H1 (cell line): ENCODE measurements around the gene TOMM34. TPM values are rescaled to one million over a fixed set of nuclear protein-coding genes. Genes with fewer than 3 reads are reported as not detected.

ENCODE experiments used
- BCL11A ChIP-seq, 2 experiments: IDR thresholded peaks; one replicate each; pipeline ENCODE4 v1.6.1; 2011; ENCODE audit warnings: low read depth in 2 of 2, low read length in 2 of 2, mild to moderate bottlenecking in 2 of 2
- GABPA ChIP-seq: IDR thresholded peaks from 2 replicates; pipeline ENCODE4 v1.6.1; 2011; ENCODE audit warnings: mild to moderate bottlenecking, low read length, moderate library complexity, borderline replicate concordance; ENCODE audit not compliant: insufficient read depth
- MAFK ChIP-seq: IDR thresholded peaks from 2 replicates; pipeline ENCODE4 v1.6.1; 2012; ENCODE audit warnings: low read depth, mild to moderate bottlenecking, improper control_type of control experiment, low read length
- NANOG ChIP-seq: IDR thresholded peaks from 2 replicates; pipeline ENCODE4 v1.6.1; 2011; ENCODE audit warnings: low read length, low read depth, mild to moderate bottlenecking, inconsistent platforms; ENCODE audit not compliant: insufficient read depth, poor library complexity, severe bottlenecking
- SP2 ChIP-seq: IDR thresholded peaks from 2 replicates; pipeline ENCODE4 v1.6.1; 2012; ENCODE audit warnings: mild to moderate bottlenecking, low read length, inconsistent platforms
- TAF1 ChIP-seq: IDR thresholded peaks from 2 replicates; pipeline ENCODE4 v1.6.1; 2011; ENCODE audit warnings: mild to moderate bottlenecking, low read depth, low read length
- TCF12 ChIP-seq: IDR thresholded peaks from 2 replicates; pipeline ENCODE4 v1.6.1; 2011; ENCODE audit warnings: low read depth, mild to moderate bottlenecking, low read length
- polyA plus RNA-seq, 7 experiments: library from polyadenylated mRNA; depleted of rRNA in 3 of 7; stranded (reverse) in 5 of 7; unstranded in 2 of 7; fragments of >200 nt in 5 of 7; fragments of 200-250 nt in 2 of 7; gene quantifications; 1 replicate in 5 of 7; 2 replicates in 1 of 7; 4 replicates in 1 of 7; pipeline versions ENCODE4 v1.2.1 to v1.2.3, GENCODE V29; 2011 to 2013; ENCODE audit warnings: missing spikeins in 2 of 7, mixed read lengths in 2 of 7
- total RNA-seq: library from RNA; stranded (reverse); fragmentation: NEBNext Ultra II Directional; extraction: Animal tissue kit (Norgen Biotek cat#: 25700); gene quantifications from 2 replicates; pipeline ENCODE4 v1.2.1, GENCODE V29; 2021
- TF ChIP-seq, protein P1 (sequence below): fragments of 300-600 bp; sonication (generic); IDR thresholded peaks from 2 replicates; pipeline ENCODE4 v1.7.1; 2012; ENCODE audit warnings: low read length, moderate library complexity, mild to moderate bottlenecking, inconsistent platforms; ENCODE audit not compliant: insufficient replicate concordance

Gene TOMM34
- total and polyA plus RNA-seq, 2 of the 8 experiments (the other 6 are each of a cell fraction or from before 2014, with no cell fraction given): 32.1 to 35.1 TPM

- TF ChIP-seq, protein P1, sequence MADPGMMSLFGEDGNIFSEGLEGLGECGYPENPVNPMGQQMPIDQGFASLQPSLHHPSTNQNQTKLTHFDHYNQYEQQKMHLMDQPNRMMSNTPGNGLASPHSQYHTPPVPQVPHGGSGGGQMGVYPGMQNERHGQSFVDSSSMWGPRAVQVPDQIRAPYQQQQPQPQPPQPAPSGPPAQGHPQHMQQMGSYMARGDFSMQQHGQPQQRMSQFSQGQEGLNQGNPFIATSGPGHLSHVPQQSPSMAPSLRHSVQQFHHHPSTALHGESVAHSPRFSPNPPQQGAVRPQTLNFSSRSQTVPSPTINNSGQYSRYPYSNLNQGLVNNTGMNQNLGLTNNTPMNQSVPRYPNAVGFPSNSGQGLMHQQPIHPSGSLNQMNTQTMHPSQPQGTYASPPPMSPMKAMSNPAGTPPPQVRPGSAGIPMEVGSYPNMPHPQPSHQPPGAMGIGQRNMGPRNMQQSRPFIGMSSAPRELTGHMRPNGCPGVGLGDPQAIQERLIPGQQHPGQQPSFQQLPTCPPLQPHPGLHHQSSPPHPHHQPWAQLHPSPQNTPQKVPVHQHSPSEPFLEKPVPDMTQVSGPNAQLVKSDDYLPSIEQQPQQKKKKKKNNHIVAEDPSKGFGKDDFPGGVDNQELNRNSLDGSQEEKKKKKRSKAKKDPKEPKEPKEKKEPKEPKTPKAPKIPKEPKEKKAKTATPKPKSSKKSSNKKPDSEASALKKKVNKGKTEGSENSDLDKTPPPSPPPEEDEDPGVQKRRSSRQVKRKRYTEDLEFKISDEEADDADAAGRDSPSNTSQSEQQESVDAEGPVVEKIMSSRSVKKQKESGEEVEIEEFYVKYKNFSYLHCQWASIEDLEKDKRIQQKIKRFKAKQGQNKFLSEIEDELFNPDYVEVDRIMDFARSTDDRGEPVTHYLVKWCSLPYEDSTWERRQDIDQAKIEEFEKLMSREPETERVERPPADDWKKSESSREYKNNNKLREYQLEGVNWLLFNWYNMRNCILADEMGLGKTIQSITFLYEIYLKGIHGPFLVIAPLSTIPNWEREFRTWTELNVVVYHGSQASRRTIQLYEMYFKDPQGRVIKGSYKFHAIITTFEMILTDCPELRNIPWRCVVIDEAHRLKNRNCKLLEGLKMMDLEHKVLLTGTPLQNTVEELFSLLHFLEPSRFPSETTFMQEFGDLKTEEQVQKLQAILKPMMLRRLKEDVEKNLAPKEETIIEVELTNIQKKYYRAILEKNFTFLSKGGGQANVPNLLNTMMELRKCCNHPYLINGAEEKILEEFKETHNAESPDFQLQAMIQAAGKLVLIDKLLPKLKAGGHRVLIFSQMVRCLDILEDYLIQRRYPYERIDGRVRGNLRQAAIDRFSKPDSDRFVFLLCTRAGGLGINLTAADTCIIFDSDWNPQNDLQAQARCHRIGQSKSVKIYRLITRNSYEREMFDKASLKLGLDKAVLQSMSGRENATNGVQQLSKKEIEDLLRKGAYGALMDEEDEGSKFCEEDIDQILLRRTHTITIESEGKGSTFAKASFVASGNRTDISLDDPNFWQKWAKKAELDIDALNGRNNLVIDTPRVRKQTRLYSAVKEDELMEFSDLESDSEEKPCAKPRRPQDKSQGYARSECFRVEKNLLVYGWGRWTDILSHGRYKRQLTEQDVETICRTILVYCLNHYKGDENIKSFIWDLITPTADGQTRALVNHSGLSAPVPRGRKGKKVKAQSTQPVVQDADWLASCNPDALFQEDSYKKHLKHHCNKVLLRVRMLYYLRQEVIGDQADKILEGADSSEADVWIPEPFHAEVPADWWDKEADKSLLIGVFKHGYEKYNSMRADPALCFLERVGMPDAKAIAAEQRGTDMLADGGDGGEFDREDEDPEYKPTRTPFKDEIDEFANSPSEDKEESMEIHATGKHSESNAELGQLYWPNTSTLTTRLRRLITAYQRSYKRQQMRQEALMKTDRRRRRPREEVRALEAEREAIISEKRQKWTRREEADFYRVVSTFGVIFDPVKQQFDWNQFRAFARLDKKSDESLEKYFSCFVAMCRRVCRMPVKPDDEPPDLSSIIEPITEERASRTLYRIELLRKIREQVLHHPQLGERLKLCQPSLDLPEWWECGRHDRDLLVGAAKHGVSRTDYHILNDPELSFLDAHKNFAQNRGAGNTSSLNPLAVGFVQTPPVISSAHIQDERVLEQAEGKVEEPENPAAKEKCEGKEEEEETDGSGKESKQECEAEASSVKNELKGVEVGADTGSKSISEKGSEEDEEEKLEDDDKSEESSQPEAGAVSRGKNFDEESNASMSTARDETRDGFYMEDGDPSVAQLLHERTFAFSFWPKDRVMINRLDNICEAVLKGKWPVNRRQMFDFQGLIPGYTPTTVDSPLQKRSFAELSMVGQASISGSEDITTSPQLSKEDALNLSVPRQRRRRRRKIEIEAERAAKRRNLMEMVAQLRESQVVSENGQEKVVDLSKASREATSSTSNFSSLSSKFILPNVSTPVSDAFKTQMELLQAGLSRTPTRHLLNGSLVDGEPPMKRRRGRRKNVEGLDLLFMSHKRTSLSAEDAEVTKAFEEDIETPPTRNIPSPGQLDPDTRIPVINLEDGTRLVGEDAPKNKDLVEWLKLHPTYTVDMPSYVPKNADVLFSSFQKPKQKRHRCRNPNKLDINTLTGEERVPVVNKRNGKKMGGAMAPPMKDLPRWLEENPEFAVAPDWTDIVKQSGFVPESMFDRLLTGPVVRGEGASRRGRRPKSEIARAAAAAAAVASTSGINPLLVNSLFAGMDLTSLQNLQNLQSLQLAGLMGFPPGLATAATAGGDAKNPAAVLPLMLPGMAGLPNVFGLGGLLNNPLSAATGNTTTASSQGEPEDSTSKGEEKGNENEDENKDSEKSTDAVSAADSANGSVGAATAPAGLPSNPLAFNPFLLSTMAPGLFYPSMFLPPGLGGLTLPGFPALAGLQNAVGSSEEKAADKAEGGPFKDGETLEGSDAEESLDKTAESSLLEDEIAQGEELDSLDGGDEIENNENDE: no peak
- no peak for TF ChIP-seq BCL11A (IDR thresholded peaks at IDR 0.05; ENCODE audit: low read depth in 2 of 2, low read length in 2 of 2)
- no peak for TF ChIP-seq SP2
- no peak for TF ChIP-seq NANOG
- no peak for TF ChIP-seq MAFK
- no peak for TF ChIP-seq TAF1
- no peak for TF ChIP-seq GABPA
- no peak for TF ChIP-seq TCF12
- TF ChIP-seq, all 59 proteins: peak for 0
Measured at GRCh38 chr20:44959082-44959637, 1.0 kb downstream of the TOMM34 start (continued).
